GM23338 (cell line): Measurements from ENCODE around the gene URI1.

ENCODE experiments used
- CREB1 ChIP-seq: fragments of 250-450 bp; sonication (Bioruptor Pico); IDR thresholded peaks from 2 replicates; pipeline ENCODE4 v1.5.0; 2020; ENCODE audit warnings: low read depth, mild to moderate bottlenecking, moderate library complexity
- EZH2 ChIP-seq: fragments of 200-600 bp; sonication (generic); IDR thresholded peaks from one replicate; pipeline ENCODE4 v1.8.0; 2017; ENCODE audit warnings: antibody characterized with exemption, mild to moderate bottlenecking, low read depth; ENCODE audit not compliant: unreplicated experiment
- EZH2phosphoT487 ChIP-seq: fragments of 200-600 bp; sonication (generic); IDR thresholded peaks from one replicate; pipeline ENCODE4 v1.8.1; 2018; ENCODE audit warnings: antibody characterized with exemption; ENCODE audit not compliant: unreplicated experiment
- JUNB ChIP-seq: IDR thresholded peaks from one replicate; pipeline ENCODE4 v1.6.1; 2016; ENCODE audit warnings: antibody characterized with exemption; ENCODE audit not compliant: unreplicated experiment
- NANOG ChIP-seq: IDR thresholded peaks from 2 replicates; pipeline ENCODE4 v1.6.1; 2016; ENCODE audit warnings: antibody characterized with exemption, borderline replicate concordance
- POLR2AphosphoS5 ChIP-seq: IDR thresholded peaks from 2 replicates; pipeline ENCODE4 v1.6.1; 2016; ENCODE audit warnings: antibody characterized with exemption, low read depth
- STAT1 ChIP-seq: IDR thresholded peaks from one replicate; pipeline ENCODE4 v1.6.1; 2016; ENCODE audit warnings: antibody characterized with exemption; ENCODE audit not compliant: unreplicated experiment
- TF ChIP-seq, protein P1 (sequence below), 2 experiments: fragments of 200-600 bp in 1 of 2; sonication (generic) in 1 of 2; conservative IDR thresholded peaks; 2 replicates each; pipeline versions ENCODE4 v1.5.1 to v1.6.1; 2016 to 2017; ENCODE audit warnings: antibody characterized with exemption in 2 of 2, low read depth in 2 of 2, mild to moderate bottlenecking in 2 of 2, moderate library complexity in 1 of 2
- TF ChIP-seq, protein P2 (sequence below): IDR thresholded peaks from one replicate; pipeline ENCODE4 v1.6.1; 2018; ENCODE audit warnings: antibody characterized with exemption; ENCODE audit not compliant: unreplicated experiment

GRCh38 chr19:29945017-29945416, 3.0 kb downstream of the URI1 start:
- TF ChIP-seq NANOG (no peak), EZH2 (no peak), EZH2phosphoT487 (no peak), POLR2AphosphoS5 (no peak), CREB1 (CRISPR knock-in tag) (no peak), STAT1 (no peak), JUNB (no peak)
- TF ChIP-seq, protein P1, sequence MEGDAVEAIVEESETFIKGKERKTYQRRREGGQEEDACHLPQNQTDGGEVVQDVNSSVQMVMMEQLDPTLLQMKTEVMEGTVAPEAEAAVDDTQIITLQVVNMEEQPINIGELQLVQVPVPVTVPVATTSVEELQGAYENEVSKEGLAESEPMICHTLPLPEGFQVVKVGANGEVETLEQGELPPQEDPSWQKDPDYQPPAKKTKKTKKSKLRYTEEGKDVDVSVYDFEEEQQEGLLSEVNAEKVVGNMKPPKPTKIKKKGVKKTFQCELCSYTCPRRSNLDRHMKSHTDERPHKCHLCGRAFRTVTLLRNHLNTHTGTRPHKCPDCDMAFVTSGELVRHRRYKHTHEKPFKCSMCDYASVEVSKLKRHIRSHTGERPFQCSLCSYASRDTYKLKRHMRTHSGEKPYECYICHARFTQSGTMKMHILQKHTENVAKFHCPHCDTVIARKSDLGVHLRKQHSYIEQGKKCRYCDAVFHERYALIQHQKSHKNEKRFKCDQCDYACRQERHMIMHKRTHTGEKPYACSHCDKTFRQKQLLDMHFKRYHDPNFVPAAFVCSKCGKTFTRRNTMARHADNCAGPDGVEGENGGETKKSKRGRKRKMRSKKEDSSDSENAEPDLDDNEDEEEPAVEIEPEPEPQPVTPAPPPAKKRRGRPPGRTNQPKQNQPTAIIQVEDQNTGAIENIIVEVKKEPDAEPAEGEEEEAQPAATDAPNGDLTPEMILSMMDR (conservative IDR thresholded peaks at IDR 0.05; ENCODE audit: low read depth in 2 of 2) = no peak
- TF ChIP-seq, protein P2, sequence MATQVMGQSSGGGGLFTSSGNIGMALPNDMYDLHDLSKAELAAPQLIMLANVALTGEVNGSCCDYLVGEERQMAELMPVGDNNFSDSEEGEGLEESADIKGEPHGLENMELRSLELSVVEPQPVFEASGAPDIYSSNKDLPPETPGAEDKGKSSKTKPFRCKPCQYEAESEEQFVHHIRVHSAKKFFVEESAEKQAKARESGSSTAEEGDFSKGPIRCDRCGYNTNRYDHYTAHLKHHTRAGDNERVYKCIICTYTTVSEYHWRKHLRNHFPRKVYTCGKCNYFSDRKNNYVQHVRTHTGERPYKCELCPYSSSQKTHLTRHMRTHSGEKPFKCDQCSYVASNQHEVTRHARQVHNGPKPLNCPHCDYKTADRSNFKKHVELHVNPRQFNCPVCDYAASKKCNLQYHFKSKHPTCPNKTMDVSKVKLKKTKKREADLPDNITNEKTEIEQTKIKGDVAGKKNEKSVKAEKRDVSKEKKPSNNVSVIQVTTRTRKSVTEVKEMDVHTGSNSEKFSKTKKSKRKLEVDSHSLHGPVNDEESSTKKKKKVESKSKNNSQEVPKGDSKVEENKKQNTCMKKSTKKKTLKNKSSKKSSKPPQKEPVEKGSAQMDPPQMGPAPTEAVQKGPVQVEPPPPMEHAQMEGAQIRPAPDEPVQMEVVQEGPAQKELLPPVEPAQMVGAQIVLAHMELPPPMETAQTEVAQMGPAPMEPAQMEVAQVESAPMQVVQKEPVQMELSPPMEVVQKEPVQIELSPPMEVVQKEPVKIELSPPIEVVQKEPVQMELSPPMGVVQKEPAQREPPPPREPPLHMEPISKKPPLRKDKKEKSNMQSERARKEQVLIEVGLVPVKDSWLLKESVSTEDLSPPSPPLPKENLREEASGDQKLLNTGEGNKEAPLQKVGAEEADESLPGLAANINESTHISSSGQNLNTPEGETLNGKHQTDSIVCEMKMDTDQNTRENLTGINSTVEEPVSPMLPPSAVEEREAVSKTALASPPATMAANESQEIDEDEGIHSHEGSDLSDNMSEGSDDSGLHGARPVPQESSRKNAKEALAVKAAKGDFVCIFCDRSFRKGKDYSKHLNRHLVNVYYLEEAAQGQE = no peak
